NB4 (cell line): ENCODE results near the gene NDUFB10.
"Not testable (repeated sequence)": the region's sequence is repeated elsewhere in the genome, so short reads cannot be mapped to it uniquely, and the experiment has no call there.

ENCODE experiments used
- DNase-seq: peaks from one replicate; pipeline ENCODE4 v3.0.0; 2010; ENCODE audit warnings: low read depth
- H3K4me3 ChIP-seq: one replicate; pipeline ENCODE4 v1.5.1; 2011; ENCODE audit warnings: mild to moderate bottlenecking, low read depth, low read length, moderate library complexity
- MYC ChIP-seq: IDR thresholded peaks from 2 replicates; pipeline ENCODE4 v1.6.1; 2011; ENCODE audit warnings: low read depth, low read length
- POLR2A ChIP-seq: IDR thresholded peaks from 2 replicates; pipeline ENCODE4 v1.6.1; 2011; ENCODE audit warnings: mild to moderate bottlenecking; ENCODE audit not compliant: insufficient read length; ENCODE audit errors: extremely low read depth
- TF ChIP-seq, protein P1 (sequence below): IDR thresholded peaks from 2 replicates; pipeline ENCODE4 v1.6.1; 2011; ENCODE audit warnings: low read depth, low read length
- TF ChIP-seq, protein P2 (sequence below): IDR thresholded peaks from one replicate; pipeline ENCODE4 v1.5.1; 2012; ENCODE audit warnings: low read depth, low read length

Gene NDUFB10

DNA sequence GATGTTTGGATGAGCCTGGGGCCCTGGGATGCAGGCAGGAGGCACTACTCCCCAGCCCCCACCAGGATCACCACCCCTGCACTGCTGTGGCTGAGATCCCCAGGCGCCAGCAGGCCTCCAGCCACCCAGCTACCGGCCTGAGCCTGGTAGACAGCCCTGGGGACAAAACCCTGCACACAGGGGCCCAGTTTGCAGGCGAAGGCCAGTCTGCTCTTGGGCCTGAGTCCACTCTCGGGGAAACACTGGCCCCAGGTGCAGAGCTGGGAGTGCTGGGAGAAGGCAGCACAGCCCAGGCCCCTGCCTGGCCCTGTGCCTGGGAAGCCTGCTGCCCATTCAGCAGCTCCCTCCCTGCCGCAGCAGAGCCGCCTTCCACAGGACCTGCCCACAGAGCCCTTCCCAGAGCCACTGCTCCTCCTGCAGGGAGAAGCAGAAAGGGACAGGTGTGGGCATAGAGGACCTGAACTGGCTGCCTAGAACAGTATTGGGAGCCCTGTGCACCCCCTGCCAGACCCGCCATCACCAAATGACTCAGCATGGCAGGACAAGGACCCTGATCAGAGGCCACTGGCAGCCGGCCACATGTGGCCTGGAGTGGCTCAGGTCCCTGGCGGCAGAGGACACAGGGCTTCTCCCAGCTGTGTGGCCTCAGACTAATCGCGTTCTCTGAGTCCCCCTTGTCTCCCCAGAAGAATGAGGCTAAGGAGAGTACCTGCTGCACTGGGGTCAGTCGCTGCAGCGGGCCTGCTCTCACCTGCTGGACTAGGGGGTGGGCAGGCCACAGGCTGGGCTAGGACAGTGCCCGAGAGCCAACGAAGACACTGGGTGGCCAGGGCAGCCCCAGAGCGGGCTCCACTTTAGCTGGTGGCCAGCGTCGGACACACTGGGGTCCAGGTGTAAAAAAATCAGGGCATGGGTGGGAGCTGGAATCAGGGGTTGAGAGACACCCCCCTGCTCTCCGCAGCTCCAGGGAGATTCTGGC, 27.0 kb upstream of the NDUFB10 start:
- TF ChIP-seq, protein P1, sequence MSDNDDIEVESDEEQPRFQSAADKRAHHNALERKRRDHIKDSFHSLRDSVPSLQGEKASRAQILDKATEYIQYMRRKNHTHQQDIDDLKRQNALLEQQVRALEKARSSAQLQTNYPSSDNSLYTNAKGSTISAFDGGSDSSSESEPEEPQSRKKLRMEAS, result no peak
- no peak for TF ChIP-seq POLR2A
- no peak for TF ChIP-seq MYC
- TF ChIP-seq, protein P2, sequence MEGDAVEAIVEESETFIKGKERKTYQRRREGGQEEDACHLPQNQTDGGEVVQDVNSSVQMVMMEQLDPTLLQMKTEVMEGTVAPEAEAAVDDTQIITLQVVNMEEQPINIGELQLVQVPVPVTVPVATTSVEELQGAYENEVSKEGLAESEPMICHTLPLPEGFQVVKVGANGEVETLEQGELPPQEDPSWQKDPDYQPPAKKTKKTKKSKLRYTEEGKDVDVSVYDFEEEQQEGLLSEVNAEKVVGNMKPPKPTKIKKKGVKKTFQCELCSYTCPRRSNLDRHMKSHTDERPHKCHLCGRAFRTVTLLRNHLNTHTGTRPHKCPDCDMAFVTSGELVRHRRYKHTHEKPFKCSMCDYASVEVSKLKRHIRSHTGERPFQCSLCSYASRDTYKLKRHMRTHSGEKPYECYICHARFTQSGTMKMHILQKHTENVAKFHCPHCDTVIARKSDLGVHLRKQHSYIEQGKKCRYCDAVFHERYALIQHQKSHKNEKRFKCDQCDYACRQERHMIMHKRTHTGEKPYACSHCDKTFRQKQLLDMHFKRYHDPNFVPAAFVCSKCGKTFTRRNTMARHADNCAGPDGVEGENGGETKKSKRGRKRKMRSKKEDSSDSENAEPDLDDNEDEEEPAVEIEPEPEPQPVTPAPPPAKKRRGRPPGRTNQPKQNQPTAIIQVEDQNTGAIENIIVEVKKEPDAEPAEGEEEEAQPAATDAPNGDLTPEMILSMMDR, result no peak
- H3K4me3 ChIP-seq, result no peak overlapping the region
- DNase-seq, result no peak

DNA sequence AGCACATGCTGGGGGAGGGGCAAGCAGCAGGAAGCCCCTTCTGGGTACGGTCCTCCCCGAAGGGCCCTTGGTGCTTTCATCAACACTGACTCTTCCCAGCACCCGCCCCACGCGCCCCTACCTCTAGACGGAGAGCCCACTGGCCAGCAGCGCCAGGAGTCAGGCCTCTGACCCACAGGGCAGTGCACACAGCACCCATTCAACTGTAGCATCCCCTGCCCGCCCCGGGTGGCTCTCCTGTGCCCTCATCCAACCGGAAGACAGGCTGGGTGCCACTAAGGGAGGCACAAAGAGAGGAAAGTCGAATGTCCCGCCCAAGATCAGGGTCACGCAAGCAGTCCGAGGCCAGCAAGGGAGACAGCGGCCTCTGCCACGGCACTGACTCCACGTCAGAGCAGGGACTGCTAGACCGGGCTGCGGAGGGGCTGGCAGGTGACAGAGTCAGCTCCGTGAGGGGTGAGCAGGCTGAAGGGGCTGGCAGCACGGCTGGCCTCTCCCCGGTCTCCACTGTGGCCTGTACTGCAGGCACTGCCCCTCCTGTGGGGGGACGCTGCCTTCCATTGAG, 26.2 kb upstream of the NDUFB10 start:
- no peak for DNase-seq
- H3K4me3 ChIP-seq, result no peak overlapping the region

DNA sequence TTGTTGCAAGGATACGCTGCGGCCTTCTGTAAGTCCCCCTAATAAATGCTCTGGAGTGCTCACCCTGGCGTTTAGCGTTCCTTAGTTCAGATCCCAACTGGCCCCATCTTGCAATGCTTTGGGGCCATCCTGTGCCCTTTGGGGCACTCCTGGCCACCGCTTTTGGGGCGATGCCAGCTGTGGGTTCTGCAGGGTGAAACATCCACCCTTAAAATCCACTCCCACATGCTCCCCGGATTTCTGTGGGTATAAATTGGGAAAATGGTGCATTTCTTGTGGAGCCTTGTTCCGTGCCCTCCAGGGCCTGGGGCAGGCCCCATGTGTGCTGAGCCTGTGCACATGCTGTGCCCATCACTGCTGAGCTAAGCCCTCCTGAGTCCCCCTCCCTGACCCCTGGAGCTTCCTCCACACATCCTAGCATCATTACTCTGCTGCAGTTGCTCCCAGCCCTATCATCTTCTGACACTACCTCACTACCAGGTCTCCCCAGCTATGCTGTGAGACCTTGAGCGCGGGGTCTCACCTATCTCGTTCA, 22.3 kb upstream of the NDUFB10 start:
- H3K4me3 ChIP-seq, result no peak overlapping the region
- no peak for DNase-seq
- TF ChIP-seq POLR2A (no peak), MYC (no peak)
- TF ChIP-seq, protein P2, result no peak
- TF ChIP-seq, protein P1, result no peak

More for the DNA sequence above, 26.2 kb upstream of the NDUFB10 start:
- TF ChIP-seq, protein P1, result no peak
- TF ChIP-seq, protein P2, result no peak
- no peak for TF ChIP-seq POLR2A

DNA sequence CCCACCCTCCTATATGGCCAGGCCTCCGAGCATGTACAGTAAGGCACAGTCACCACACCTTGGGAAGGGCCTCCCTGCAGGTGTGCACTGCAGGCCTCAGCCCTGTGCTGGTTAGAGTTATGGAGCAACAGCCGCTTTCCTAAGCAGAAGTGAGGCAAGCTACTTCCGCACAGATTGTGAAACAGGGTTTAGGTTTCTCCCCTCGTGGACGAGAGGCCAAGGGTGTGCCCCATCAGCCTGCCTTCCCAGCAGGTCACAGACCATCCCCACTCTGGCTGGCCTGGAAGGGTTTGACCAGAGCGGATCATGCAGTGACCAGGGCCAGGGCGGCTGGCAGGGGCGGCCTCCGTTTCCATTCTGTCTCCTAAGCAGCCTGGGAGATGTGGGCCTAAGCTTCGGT, 21.0 kb upstream of the NDUFB10 start:
- peak; percentile 90 for DNase-seq
- TF ChIP-seq MYC, result peak; percentile 94
- TF ChIP-seq, protein P2, result no peak
- TF ChIP-seq, protein P1, result peak; percentile 88
- peak; percentile 31 for TF ChIP-seq POLR2A
- H3K4me3 ChIP-seq, result peak overlapping the region; percentile 34

DNA sequence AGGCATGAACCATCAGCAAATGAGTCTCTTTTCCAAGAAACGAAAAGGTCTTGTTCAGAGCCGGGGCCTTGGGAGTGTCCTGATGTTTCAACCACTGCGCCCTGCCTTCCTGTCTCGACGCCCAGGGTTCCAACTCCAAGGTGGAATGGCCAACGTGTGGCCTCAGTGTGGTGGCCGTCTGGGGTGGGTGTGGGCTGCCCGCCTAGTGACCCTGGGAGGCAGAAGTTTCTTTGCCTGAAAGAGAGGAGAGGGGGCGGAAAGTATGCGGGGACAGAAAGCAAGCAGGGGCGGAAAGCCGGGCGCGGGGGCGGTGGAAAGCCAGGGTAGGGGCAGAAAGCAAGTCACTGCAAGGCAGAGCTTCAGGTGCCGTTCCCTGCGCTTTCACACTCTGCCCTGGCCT, 20.4 kb upstream of the NDUFB10 start:
- H3K4me3 ChIP-seq, result peak overlapping the region; percentile 34
- TF ChIP-seq, protein P2, result no peak
- TF ChIP-seq, protein P1, result no peak
- TF ChIP-seq MYC (0 out of 2 replicates have a peak, but pooled peaks have one; percentile 15), POLR2A (no peak)
- peak; percentile 63 for DNase-seq

DNA sequence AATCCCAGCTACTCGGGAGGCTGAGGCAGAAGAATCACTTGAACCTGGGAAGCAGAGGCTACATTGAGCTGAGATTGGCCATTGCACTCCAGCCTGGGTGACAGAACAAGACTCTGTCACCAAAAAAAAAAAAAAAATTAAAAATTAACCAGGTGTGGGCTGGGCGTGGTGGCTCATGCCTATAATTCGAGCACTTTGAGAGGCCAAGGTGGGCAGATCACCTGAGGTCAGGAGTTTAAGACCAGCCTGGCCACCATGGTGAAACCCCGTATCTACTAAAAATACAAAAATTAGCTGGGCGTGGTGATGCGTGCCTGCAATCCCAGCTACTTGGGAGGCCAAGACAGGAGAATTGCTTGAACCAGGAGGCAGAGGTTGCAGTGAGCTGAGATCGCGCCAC, 19.5 kb upstream of the NDUFB10 start:
- not testable (repeated sequence) for DNase-seq, H3K4me3 ChIP-seq
